Measurements from ENCODE around the gene LPIN1.

DNA sequence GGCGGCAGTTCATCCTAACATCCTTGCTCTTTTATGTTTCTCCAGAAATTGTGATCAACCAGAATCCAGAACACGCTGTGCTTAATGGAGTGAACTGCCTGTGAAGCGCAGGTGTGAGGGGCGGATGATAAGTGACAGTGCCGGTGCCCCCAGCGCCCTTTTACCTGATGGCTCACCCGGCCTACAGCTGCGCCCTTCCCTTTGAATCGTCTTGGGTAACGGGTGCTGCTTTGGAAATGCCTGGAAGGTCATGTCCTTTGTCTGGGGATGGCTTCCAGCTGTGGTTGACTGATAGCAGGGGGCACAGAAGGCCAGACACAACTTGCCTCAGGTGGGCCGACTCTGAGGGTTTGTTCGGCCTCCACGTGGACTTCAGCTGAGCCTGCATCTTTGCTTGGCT, 119.4 kb downstream of the LPIN1 start:
- no peak for TF ChIP-seq POLR2A (IDR thresholded peaks at IDR 0.05; ENCODE audit: low read length)
- no peak for TF ChIP-seq GATA1 (IDR thresholded peaks at IDR 0.05; ENCODE audit: low read depth, low read length)
